ENCODE measurements around the gene DNAH7. TPM values are rescaled to one million over a fixed set of nuclear protein-coding genes. Genes with fewer than 3 reads are reported as not detected.

DNAH7 gene
- total RNA-seq, 2 experiments from 2014 or later, result 0.07 TPM

- no peaks in the 10 kb centered on the region for H3K9me3 Mint-ChIP-seq
- POLR2A ChIA-PET, result no interaction called here
- H3K27me3 Mint-ChIP-seq, result peaks cover 4% of the 10 kb centered on the region
- no peaks in the 10 kb centered on the region for H3K4me1 Mint-ChIP-seq (ENCODE audit: low read depth)
- TF ChIP-seq CTCF (IDR thresholded peaks at IDR 0.05), result no peak
- ATAC-seq (no peak), DNase-seq (no peak)
- no peak overlapping the region for H3K4me3 Mint-ChIP-seq
- intact Hi-C loops (cut with micrococcal nuclease), result no loop called here
- H3K36me3 Mint-ChIP-seq (ENCODE audit: low read depth), result no peaks in the 10 kb centered on the region
- no peak overlapping the region for H3K27ac Mint-ChIP-seq
- CTCF ChIA-PET, result no interaction called here
These were observed 197.3 kb downstream of the DNAH7 start for GRCh38 chr2:195871326-195871725.

DNA sequence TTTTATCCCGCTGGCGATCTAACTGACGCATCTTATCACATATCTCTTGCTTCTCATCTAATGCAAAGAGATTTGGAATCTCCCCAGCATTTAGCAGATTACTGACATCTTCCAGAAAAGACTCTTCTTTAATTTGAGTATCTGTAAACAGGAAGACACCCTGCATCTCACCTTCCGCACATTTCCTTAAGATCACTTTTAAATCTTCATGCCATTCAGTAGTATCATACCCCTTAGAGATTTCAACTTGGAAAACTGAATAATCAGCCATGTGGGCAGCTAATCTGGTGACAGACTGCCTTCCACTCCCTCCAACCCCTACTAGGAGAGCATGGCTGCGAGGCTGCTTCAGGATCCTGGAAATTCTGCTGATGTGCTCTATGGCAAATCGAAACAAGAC, 204.3 kb downstream of the DNAH7 start:
- no peak for DNase-seq
- no peak for TF ChIP-seq CTCF (IDR thresholded peaks at IDR 0.05)
- Mint-ChIP-seq H3K9me3 (no peaks in the 10 kb centered on the region), H3K4me1 (ENCODE audit: low read depth) (no peaks in the 10 kb centered on the region), H3K4me3 (no peak overlapping the region), H3K27ac (no peak overlapping the region), H3K36me3 (ENCODE audit: low read depth) (no peaks in the 10 kb centered on the region), H3K27me3 (peaks cover 8% of the 10 kb centered on the region)
- CTCF ChIA-PET, result no interaction called here
- ATAC-seq, result no peak
- POLR2A ChIA-PET, result no interaction called here
- intact Hi-C loops (cut with micrococcal nuclease), result no loop called here

GRCh38 chr2:195863564-195863963, 205.1 kb downstream of the DNAH7 start:
- ChIA-PET CTCF (no interaction called here), POLR2A (interaction anchor here (1.4 kb wide), 1 partner anchor 27 kb away, joined by 3 read pairs; no protein-coding TSS in a partner anchor)
- no peaks in the 10 kb centered on the region for H3K9me3 Mint-ChIP-seq
- H3K27ac Mint-ChIP-seq, result no peak overlapping the region
- no peak for TF ChIP-seq CTCF (IDR thresholded peaks at IDR 0.05)
- intact Hi-C loops (cut with micrococcal nuclease), result no loop called here
- H3K4me3 Mint-ChIP-seq, result no peak overlapping the region
- peaks cover 7% of the 10 kb centered on the region for H3K27me3 Mint-ChIP-seq
- no peaks in the 10 kb centered on the region for H3K36me3 Mint-ChIP-seq (ENCODE audit: low read depth)
- DNase-seq (no peak), ATAC-seq (no peak)
- H3K4me1 Mint-ChIP-seq (ENCODE audit: low read depth), result no peaks in the 10 kb centered on the region

DNA sequence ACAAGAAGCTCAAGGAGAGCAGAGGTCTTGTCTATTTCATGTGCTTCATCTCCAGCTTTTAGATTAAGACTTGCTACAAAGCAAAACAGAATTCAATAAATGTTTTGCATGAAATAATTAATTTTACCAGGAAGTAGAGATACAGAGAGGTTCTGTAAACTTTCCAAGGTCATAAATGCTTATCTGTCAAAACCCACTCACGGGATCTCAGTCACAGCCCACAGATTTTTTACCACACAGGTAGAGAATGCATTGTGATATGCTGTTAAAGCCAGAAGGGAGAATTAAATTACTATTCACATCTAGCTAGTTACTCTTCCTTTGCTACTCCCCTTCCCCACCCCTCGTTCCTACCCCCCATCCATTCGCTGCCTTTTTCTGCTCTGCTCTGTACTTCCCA, 205.5 kb downstream of the DNAH7 start:
- POLR2A ChIA-PET, result interaction anchor here (1.4 kb wide), 2 partner anchors 10 to 27 kb away, joined by 3 to 5 read pairs; no protein-coding TSS in a partner anchor

DNA sequence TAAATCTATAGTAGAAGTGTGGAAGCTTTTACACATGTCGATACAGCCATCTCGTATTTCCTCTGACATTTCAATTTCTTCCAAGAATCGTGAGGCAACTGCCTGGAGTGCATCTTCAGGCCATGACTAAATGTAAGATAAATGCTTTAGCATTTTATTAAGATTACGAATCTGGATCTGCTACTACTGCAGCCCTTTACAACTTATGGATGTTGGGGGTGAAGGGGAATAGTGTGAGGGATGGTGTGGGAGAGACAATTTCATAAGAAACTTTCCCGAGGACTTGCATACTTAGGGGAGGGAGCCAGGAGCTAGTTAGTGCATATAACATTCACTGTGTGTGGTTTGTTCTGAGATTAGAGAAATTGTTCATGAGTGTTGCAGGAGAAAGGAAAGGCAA, 206.8 kb downstream of the DNAH7 start:
- peaks cover 6% of the 10 kb centered on the region for H3K27me3 Mint-ChIP-seq
- H3K4me3 Mint-ChIP-seq, result no peak overlapping the region
- H3K36me3 Mint-ChIP-seq (ENCODE audit: low read depth), result no peaks in the 10 kb centered on the region
- DNase-seq, result no peak
- H3K9me3 Mint-ChIP-seq, result no peaks in the 10 kb centered on the region
- no peak for TF ChIP-seq CTCF (IDR thresholded peaks at IDR 0.05)
- POLR2A ChIA-PET, result interaction anchor here (1.4 kb wide), 1 partner anchor 8 kb away, joined by 5 read pairs; no protein-coding TSS in a partner anchor
- CTCF ChIA-PET, result no interaction called here
- no peak for ATAC-seq
- no peaks in the 10 kb centered on the region for H3K4me1 Mint-ChIP-seq (ENCODE audit: low read depth)
- intact Hi-C loops (cut with micrococcal nuclease), result no loop called here
- no peak overlapping the region for H3K27ac Mint-ChIP-seq

More for the DNA sequence above, 205.5 kb downstream of the DNAH7 start:
- peaks cover 7% of the 10 kb centered on the region for H3K27me3 Mint-ChIP-seq
- no peak overlapping the region for H3K4me3 Mint-ChIP-seq
- CTCF ChIA-PET, result no interaction called here
- ATAC-seq (no peak), DNase-seq (no peak)
- H3K4me1 Mint-ChIP-seq (ENCODE audit: low read depth), result no peaks in the 10 kb centered on the region
- H3K9me3 Mint-ChIP-seq, result no peaks in the 10 kb centered on the region
- no peaks in the 10 kb centered on the region for H3K36me3 Mint-ChIP-seq (ENCODE audit: low read depth)
- intact Hi-C loops (cut with micrococcal nuclease), result no loop called here
- no peak for TF ChIP-seq CTCF (IDR thresholded peaks at IDR 0.05)
- H3K27ac Mint-ChIP-seq, result no peak overlapping the region

Data from activated CD8-positive, alpha-beta T cell treated with anti-CD3 and anti-CD28 coated beads for 36 hours (primary cell).